GM18502 (cell line): ENCODE measurements around the gene INHBC.

ENCODE experiments used
- ATAC-seq: cut with Tn5 transposase; IDR thresholded peaks from one replicate; pipeline ENCODE4 v1.9.1; 2021; ENCODE audit warnings: mild to moderate bottlenecking; ENCODE audit not compliant: unreplicated experiment, poor library complexity

The INHBC gene

DNA sequence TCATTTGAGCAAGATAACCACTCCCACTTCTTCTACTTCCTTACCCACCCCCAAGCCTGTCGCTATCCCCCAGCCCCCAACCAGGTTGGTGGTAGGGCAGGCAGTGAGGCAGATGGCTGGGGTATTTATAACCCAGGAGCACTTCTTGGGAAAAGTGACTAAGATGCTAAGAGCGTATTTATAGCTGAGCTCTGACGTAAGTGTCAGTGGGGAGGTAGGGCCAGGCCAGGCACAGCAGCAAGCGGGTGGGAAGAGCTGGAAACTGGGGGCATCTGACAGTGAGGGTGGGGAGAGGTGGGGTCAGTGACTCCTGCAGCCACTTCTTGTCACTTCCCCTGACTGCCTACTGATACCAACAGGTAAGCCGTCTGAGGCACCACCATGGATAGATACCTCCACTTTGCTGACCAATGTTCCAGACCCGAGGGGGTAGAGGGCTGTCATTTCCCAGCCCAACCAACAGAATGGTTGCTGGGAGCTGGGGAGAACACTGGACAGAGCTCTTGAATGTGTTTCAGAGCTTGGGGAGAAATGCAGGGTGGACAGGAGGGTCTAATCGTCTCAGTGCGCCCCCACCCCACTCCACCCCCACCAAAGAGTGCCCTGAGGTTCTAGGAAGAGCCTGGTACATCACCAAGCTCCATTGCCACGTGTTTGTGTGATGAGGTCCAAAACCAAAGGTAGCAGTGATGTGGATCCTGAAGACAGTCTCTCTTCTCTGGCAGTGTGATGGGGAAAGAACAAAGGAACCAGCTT, 17.8 kb downstream of the INHBC start:
- no peak for ATAC-seq

DNA sequence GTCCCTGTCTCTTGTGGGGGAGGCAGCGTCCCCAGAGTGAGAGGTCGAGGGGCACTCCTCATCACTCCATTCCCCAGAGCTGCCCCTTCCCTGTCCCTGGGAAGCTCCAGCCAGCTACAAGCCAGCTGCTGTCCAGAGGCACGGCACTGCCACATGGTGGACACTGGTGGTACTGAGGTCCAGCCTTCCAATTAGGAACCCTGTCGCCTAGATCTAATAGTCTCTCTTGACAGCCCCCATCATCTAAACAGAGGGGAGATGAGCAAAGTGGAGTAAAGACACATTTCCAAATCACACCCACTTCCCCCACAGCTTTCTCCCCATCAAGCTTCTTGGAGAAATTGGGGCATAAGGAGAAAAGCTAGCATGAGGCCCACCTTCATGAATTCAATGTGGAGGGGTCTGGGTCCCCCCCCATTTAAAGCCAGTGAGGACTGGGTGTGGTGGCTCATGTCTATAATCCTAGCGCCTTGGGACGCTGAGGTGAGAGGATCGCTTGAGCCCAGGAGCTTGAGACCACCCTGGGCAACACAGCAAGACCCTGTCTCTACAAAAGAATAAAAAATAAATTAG, 18.4 kb downstream of the INHBC start:
- ATAC-seq = no peak

- no peak for ATAC-seq
These were observed 19.6 kb downstream of the INHBC start for GRCh38 chr12:57454213-57454565.

GRCh38 chr12:57454566-57455373, 20.2 kb downstream of the INHBC start, which contains the start of gene INHBE:
TSS of gene INHBE (plus strand) at chr12:57455307. CDS start at chr12:57455537, 230 bp downstream.
- no peak for ATAC-seq

DNA sequence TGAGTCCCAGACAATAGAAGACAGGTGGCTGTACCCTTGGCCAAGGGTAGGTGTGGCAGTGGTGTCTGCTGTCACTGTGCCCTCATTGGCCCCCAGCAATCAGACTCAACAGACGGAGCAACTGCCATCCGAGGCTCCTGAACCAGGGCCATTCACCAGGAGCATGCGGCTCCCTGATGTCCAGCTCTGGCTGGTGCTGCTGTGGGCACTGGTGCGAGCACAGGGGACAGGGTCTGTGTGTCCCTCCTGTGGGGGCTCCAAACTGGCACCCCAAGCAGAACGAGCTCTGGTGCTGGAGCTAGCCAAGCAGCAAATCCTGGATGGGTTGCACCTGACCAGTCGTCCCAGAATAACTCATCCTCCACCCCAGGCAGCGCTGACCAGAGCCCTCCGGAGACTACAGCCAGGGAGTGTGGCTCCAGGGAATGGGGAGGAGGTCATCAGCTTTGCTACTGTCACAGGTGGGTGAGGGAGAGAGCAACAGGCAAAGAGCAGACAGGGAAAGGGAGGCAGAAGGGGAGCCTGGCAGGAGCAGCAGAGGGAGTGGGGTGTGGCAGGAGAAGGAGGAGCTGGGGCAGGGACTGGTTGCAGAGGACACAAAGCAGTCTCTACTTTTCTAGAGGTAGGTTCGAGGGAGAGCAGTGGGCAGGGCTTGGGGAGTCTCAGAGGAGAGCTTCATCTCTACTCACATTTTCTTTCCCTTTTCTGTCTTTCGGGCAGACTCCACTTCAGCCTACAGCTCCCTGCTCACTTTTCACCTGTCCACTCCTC, 21.0 kb downstream of the INHBC start:
- ATAC-seq = no peak

GRCh38 chr12:57456145-57456700, 21.6 kb downstream of the INHBC start:
- ATAC-seq = no peak

GRCh38 chr12:57456737-57457490, 22.3 kb downstream of the INHBC start:
- no peak for ATAC-seq

- ATAC-seq = no peak
These were observed 24.1 kb downstream of the INHBC start for GRCh38 chr12:57458665-57459054.

- peak; percentile 61 for ATAC-seq
These were observed 24.6 kb downstream of the INHBC start for GRCh38 chr12:57459055-57459749.

- ATAC-seq = no peak
These were observed 25.3 kb downstream of the INHBC start, which contains the start of gene GLI1 for GRCh38 chr12:57459750-57460467. TSS of gene GLI1 (plus strand) at chr12:57459785. CDS start at chr12:57463692, 3,907 bp downstream.

DNA sequence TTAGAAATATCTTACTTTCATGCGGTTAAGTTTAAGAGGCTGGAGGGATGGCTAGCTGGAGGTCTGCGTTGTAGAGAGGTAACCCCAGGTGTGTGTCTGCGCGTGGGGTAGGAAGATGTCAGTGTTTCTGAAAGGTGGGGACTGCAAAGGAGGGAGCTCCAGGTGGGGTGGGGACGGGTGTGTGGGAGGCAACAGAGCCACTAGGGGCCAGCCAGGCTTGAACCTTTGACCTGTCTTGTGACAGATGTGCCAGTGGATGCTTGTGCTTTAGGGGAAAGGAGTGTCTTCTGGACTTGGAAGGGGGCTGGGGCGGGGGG, 25.8 kb downstream of the INHBC start:
- no peak for ATAC-seq

- no peak for ATAC-seq
These were observed 26.3 kb downstream of the INHBC start for GRCh38 chr12:57460841-57461275.

GRCh38 chr12:57461276-57461916, 26.8 kb downstream of the INHBC start:
- ATAC-seq = no peak

- ATAC-seq = no peak
These were observed 27.3 kb downstream of the INHBC start for GRCh38 chr12:57461917-57462250.

- peak; percentile 71 for ATAC-seq
These were observed 27.8 kb downstream of the INHBC start for GRCh38 chr12:57462251-57462911.

DNA sequence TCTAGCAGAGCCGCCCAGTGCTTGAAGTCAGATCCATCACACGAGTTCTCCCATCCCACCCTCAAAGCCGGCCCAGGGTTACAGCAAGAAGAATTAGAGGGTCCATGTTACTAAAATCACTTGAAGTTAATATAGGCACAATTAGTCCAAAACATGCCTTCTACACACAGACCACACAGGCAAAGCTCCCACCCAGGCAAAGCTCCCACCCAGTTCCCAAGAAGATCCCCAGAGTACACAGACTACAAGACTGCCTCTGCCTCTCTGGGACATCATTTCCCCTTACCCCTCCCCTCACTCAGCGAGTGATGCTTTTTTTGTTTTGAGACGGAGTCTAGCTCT, 28.3 kb downstream of the INHBC start:
- no peak for ATAC-seq

DNA sequence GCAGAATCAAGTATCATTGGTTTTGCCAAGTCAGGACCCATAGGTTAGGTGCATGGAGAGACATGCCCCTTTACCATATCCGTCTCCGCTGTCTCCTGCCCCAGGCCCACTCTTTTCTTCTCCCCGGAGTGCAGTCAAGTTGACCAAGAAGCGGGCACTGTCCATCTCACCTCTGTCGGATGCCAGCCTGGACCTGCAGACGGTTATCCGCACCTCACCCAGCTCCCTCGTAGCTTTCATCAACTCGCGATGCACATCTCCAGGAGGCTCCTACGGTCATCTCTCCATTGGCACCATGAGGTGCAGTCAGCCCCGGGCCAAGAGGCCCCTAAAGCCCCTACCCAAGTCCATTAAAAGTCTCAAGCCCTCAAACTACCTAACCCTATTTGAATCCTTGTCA, 30.0 kb downstream of the INHBC start:
- no peak for ATAC-seq
